GF-D8 (cell line): ENCODE data around the gene RBFOX2.
"Not testable (repeated sequence)": the region's sequence is repeated elsewhere in the genome, so short reads cannot be mapped to it uniquely, and the experiment has no call there.

Experiments used
- DNase-seq: peaks from one replicate; lab custom pipeline; 2025; lab: John Stamatoyannopoulos, UW

The RBFOX2 gene, protein sequence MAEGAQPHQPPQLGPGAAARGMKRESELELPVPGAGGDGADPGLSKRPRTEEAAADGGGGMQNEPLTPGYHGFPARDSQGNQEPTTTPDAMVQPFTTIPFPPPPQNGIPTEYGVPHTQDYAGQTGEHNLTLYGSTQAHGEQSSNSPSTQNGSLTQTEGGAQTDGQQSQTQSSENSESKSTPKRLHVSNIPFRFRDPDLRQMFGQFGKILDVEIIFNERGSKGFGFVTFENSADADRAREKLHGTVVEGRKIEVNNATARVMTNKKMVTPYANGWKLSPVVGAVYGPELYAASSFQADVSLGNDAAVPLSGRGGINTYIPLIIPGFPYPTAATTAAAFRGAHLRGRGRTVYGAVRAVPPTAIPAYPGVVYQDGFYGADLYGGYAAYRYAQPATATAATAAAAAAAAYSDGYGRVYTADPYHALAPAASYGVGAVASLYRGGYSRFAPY

DNA sequence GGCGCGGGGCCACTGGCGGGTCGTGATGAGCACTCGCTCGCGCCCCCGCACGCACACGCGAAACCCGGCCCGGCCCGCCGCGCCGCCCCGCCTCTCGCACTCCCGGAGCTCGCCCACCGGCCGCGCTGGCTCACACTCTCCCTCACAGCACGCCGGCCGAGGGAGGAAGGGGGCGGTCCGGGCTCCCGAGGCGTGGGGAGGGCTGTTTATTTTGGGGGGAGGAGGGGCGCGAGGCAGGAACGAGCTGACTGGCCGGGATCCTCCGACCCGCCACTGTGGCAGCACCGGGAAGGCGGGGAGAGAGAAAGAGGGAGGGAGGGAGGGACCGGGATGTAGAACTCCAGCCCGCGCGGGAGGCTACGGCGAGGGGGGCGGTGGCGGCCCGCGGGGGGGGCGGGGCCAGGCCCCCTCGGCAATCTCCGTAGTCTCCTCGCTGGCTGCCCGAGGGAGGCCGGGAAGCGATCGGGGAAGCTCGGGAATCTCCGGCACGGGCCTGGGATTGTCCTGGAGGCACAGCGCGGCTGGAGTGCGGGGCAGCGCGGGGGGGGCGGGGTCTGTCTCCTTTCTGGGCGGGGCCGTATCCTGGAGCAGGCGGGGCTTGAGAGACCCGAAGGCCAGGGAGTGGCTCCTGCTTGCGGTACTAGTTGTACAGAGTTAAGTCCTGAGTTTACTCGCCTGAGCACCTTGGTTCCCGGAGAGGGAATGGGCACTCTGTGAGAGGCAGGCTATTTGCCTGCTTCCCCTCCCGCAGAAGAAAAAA is at the start of gene RBFOX2:
TSS of gene RBFOX2 (minus strand) at position 179 of the 760 bp plus-strand sequence. CDS start 399 bp downstream, outside the sequence.
- no peak for DNase-seq

DNA sequence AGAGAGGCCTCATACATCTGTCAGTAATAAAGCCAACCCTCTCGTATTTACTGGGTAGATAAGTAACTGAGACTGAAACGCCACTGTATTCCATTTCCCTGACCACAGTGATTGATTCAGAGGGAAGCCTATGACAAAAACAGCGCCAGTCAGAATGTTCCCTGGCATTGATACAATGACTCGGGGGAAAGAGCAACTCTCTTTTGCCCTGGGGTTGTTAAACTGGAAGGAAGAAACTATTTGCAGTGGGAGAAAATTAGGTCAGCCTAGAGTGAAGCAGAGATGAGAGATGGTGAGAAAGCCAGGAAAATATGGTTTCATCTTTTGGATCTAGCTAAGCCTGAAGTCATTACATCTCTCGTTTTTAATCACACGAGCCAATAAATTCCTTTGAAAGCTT is 48.6 kb upstream of the RBFOX2 start:
- no peak for DNase-seq

- DNase-seq: no peak
Measured at GRCh38 chr22:36075724-36076123, 47.1 kb upstream of the RBFOX2 start.

DNA sequence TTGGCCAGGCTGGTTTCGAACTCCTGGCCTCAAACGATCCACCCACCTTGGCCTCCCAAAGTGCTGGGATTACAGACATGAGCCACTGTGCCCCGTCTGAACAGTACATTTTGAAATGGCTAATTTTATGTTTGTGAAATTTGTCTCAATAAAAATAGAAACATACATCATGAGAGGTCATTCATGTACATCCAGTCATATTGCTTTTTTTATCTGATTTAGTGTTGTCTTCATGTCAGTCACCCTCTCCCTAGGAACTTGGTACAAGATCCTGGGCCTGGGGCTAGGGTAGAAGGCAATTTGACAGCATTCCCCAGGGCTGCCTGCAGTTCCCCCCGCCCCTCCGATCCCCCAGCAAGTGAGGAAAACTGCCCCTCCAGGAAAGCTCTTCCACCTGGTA is 46.6 kb upstream of the RBFOX2 start:
- no peak for DNase-seq

- DNase-seq: no peak
Measured at GRCh38 chr22:36073476-36073875, 44.9 kb upstream of the RBFOX2 start.

DNA sequence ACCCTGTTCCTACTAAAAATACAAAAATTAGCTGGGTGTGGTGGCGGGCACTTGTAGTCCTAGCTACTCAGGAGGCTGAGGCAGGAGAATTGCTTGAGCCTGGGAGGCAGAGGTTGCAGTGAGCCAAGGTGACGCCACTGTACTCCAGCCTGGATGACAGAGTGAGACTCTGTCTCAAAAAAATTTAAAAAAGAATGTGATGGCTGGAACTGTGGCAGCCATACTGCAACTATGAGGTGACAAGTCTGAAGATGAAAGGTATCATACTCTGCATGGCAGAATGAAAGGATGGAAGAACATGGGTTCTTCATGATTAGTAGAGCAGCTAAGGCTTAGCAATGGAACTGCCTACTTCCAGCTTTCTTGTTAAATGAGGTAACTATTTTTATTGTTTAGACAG is 42.0 kb upstream of the RBFOX2 start:
- not testable (repeated sequence) for DNase-seq

GRCh38 chr22:36069368-36069767 is 40.7 kb upstream of the RBFOX2 start:
- no peak for DNase-seq

GRCh38 chr22:36068776-36069344 is 40.2 kb upstream of the RBFOX2 start:
- no peak for DNase-seq

- DNase-seq: no peak
Measured at GRCh38 chr22:36067235-36067558, 38.6 kb upstream of the RBFOX2 start.

- DNase-seq: no peak
Measured at GRCh38 chr22:36065775-36066544, 37.3 kb upstream of the RBFOX2 start.

DNA sequence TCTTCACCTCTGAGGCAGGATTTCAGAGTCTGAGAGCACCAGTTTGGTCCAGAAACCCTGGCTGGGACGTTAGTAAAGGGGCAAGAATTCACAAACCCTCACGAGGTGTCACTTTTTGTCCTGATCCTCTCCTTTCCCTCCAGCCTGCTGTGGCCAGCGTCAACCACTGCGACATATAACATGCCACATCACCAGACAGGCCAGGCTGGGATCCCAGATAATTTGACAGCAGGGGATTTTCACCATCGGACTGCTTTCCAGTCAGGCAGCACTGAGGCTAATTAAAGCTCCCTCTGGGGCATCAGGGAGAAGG is 36.8 kb upstream of the RBFOX2 start:
- DNase-seq: no peak

DNA sequence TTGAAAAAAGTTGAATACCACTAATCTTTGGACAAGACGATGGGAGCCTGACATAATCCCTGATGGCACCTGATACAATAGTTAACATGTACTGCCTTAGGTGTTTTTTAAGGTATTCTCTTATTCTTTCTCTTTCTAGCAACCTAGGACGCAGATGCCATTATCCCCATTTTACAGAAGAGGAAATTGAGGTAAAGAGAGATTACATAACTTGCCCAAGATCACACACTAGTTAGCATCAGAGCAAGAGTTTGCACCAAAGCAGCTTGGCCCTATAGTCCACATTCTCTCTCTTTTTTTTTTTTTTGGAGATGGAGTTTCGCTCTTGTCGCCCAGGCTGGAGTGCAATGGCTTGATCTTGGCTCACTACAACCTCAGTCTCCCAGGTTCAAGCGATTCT is 35.7 kb upstream of the RBFOX2 start:
- DNase-seq: no peak

DNA sequence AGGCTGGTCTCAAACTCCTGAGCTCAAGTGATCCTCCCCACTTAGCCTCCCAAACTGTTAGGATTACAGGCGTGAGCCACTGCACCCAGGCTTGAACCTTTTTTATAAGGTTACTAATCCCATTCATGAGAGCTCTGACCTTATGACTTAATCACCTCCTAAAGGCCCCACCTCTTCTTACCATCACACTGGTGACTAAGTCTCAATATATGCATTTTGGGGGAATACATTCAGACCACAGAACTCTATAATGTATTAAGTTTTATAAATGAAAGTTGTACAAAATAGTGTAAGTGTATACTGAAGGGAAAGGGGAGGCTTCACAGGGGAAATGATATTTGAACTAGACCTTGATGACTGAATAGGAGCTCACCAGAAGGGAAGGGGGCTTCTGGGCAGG is 28.4 kb upstream of the RBFOX2 start:
- DNase-seq: no peak

GRCh38 chr22:36055376-36056295 is 27.0 kb upstream of the RBFOX2 start:
- no peak for DNase-seq

GRCh38 chr22:36054446-36054845 is 25.8 kb upstream of the RBFOX2 start:
- not testable (repeated sequence) for DNase-seq

DNA sequence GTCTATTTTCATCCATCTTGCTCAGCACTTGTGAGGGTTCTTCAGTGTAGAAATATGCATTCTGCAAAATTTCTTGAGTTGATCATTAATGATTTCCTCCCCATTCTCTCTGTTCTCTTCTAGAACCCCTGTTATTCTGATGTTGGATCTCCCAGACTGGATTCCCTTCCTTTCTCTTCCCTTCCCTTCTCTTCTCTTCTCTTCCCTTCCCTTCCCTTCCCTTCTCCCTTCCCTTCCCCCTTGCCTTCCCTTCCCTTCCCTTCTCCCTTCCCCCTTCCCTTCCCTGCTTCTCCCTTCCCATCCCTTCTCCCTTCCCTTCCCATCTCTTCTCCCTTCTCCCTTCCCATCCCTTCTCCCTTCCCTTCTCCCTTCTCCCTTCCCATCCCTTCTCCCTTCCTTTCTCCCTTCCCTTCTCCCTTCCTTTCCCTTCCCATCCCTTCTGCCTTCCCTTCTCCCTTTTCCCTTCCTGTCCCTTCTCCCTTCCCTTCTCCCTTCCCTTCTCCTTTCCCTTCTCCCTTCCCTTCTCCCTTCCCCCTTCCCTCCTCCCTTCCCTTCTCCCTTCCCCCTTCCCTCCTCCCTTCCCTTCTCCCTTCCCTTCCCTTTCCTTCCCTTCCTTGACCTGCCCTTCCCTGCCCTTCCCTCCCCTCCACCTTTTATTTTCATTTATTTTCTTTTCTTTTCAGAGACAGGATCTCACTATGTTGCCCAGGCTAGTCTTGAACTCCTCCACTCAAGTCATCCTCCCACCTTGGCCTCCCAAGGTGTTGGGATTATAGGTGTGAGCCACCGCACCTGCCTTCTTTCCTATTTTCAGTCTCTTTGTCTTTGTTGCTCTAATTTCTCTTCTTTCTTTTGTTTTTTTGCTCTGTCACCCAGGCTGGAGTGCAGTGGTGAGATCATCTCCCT is 24.9 kb upstream of the RBFOX2 start:
- no peak for DNase-seq

DNA sequence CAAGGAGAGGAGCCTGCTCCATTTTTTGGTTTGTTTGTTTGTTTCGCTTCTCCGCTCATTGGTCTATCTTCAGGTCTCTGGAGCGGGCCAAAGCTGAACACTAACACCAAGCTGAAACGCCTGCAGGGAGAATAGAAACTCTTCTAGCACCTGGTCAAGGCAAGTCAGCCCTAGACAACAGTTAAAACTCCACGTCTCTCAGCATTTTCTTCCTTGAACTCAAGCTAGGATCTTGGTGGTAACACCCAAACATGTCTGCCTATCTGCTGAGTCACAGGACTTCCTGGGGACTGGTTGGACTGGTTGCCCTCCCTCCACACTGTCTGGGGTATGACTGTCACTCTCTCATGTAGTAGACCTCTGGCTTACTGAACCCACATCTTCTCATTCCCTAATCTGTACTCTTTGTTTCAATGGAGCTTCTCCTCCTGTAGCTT is 23.9 kb upstream of the RBFOX2 start:
- DNase-seq: no peak

DNA sequence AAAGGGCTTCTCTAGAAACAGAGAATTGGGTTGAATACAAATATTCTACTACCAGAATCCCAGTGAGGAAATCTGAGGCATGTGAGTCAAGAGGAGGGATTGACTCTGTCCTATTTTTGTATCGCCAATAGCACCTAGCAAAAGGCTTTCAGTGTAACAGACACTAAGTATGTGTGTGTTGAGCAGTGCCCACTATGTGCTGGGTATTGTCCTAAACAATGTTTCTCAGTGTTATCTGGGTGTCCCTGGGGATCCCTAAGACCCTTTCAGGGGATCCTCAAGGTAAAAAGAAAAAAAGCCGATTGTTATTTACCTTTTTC is 21.0 kb upstream of the RBFOX2 start:
- no peak for DNase-seq

- no peak for DNase-seq
Measured at GRCh38 chr22:36048911-36049677, 20.5 kb upstream of the RBFOX2 start.

DNA sequence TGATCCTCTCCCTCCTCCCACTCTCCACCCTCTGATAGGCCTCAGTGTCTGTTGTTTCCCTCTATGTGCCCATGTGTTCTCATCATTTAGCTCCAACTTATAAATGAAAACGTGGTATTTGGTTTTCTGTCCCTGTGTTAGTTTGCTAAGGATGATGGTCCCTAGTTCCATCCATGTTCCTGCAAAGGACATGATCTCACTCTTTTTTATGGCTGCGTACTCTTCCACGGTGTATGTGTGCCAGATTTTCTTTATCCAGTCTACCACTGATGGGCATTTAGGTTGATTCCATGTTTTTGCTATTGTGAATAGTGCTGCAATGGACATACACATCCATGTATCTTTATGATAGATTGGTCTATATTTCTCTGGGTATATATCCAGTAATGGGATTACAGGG is 15.9 kb upstream of the RBFOX2 start:
- not testable (repeated sequence) for DNase-seq
